ENCODE measurements around the gene MDM1.

The MDM1 gene

GRCh38 chr12:68319988-68320623 lies 12.1 kb downstream of the MDM1 start:
- DNase-seq = no peak

- DNase-seq = peak; percentile 9
Measured at GRCh38 chr12:68317047-68317667, 15.0 kb downstream of the MDM1 start.

- DNase-seq = no peak
Measured at GRCh38 chr12:68310370-68310769, 21.8 kb downstream of the MDM1 start.

- DNase-seq = no peak
Measured at GRCh38 chr12:68306564-68306963, 25.6 kb downstream of the MDM1 start.

GRCh38 chr12:68305278-68305677 lies 26.9 kb downstream of the MDM1 start:
- DNase-seq = no peak

- DNase-seq = no peak
Measured at GRCh38 chr12:68304626-68305025, 27.5 kb downstream of the MDM1 start.

- no peak for DNase-seq
Measured at GRCh38 chr12:68303850-68304249, 28.3 kb downstream of the MDM1 start.

GRCh38 chr12:68297929-68298328 lies 34.2 kb downstream of the MDM1 start:
- no peak for DNase-seq

- no peak for DNase-seq
Measured at GRCh38 chr12:68294251-68294650, 37.9 kb downstream of the MDM1 start.

- DNase-seq = no peak
Measured at GRCh38 chr12:68293347-68293746, 38.8 kb downstream of the MDM1 start.

GRCh38 chr12:68292151-68292943 lies 39.8 kb downstream of the MDM1 start:
- no peak for DNase-seq

- no peak for DNase-seq
Measured at GRCh38 chr12:68291396-68292036, 40.6 kb downstream of the MDM1 start.

GRCh38 chr12:68290126-68290525 lies 42.0 kb downstream of the MDM1 start:
- no peak for DNase-seq

GRCh38 chr12:68287106-68287505 lies 45.1 kb downstream of the MDM1 start:
- no peak for DNase-seq

GRCh38 chr12:68286396-68286795 lies 45.8 kb downstream of the MDM1 start:
- DNase-seq = no peak

- no peak for DNase-seq
Measured at GRCh38 chr12:68285541-68285940, 46.6 kb downstream of the MDM1 start.

GRCh38 chr12:68281322-68282077 lies 50.7 kb downstream of the MDM1 start:
- DNase-seq = no peak

GRCh38 chr12:68280240-68280639 lies 51.9 kb downstream of the MDM1 start:
- DNase-seq = no peak

GRCh38 chr12:68279227-68280054 lies 52.7 kb downstream of the MDM1 start:
- peak; percentile 21 for DNase-seq

- no peak for DNase-seq
Measured at GRCh38 chr12:68276402-68276930, 55.7 kb downstream of the MDM1 start.

- DNase-seq = no peak
Measured at GRCh38 chr12:68272732-68273131, 59.4 kb downstream of the MDM1 start.

GRCh38 chr12:68271346-68271745 lies 60.8 kb downstream of the MDM1 start:
- DNase-seq = no peak
